Natural killer cell (primary cell): ENCODE data around the gene SRCIN1. TPM values are rescaled to one million over a fixed set of nuclear protein-coding genes. Genes with fewer than 3 reads are reported as not detected.
"Not testable (repeated sequence)": the region's sequence is repeated elsewhere in the genome, so short reads cannot be mapped to it uniquely, and the experiment has no call there.

Source experiments
- ATAC-seq, 3 donors: fragments of 150-1000 bp in 2 of 3; fragments of 200-7000 bp in 1 of 3; cut with Tn5 transposase; 1 replicate in 1 of 3; 2 replicates in 2 of 3; pipeline ENCODE4 v1.10.0; 2021; ENCODE audit warnings: mild to moderate bottlenecking in 2 of 3, moderate library complexity in 2 of 3
- DNase-seq, 2 donors: peaks; one replicate each; pipeline versions ENCODE4 v3.0.0 to v3.0.0-alpha.2; 2013 to 2021; ENCODE audit warnings: mixed read lengths in 1 of 2
- H3K27ac ChIP-seq: one replicate; pipeline ENCODE4 v1.5.1; 2013; ENCODE audit warnings: mild to moderate bottlenecking, low read length
- H3K27me3 ChIP-seq: one replicate; pipeline ENCODE4 v1.6.1; 2013; ENCODE audit warnings: low read length; ENCODE audit not compliant: control insufficient read depth, insufficient read depth
- H3K36me3 ChIP-seq: one replicate; pipeline ENCODE4 v1.6.1; 2013; ENCODE audit warnings: low read length; ENCODE audit not compliant: control insufficient read depth, insufficient read depth
- H3K4me1 ChIP-seq: one replicate; pipeline ENCODE4 v1.6.1; 2013; ENCODE audit warnings: low read length; ENCODE audit not compliant: control insufficient read depth, insufficient read depth
- H3K4me3 ChIP-seq: one replicate; pipeline ENCODE4 v1.5.1; 2013; ENCODE audit warnings: low read length
- H3K9me3 ChIP-seq: one replicate; pipeline ENCODE4 v1.6.1; 2013; ENCODE audit warnings: low read length; ENCODE audit not compliant: control insufficient read depth, insufficient read depth
- H3K27ac Mint-ChIP-seq, 2 donors: one replicate each; pipeline ENCODE4 v1.8.0; 2022; ENCODE audit warnings: mild to moderate bottlenecking in 2 of 2, mixed read lengths in 2 of 2, moderate library complexity in 1 of 2
- H3K27me3 Mint-ChIP-seq, 2 donors: one replicate each; pipeline ENCODE4 v1.8.0; 2022; ENCODE audit warnings: low read depth in 2 of 2, mixed read lengths in 2 of 2
- H3K36me3 Mint-ChIP-seq: one replicate; pipeline ENCODE4 v1.8.0; 2022; ENCODE audit warnings: mixed read lengths
- H3K4me1 Mint-ChIP-seq, 2 donors: one replicate each; pipeline ENCODE4 v1.8.0; 2022; ENCODE audit warnings: mixed read lengths in 2 of 2
- H3K4me3 Mint-ChIP-seq: one replicate; pipeline ENCODE4 v1.8.0; 2022; ENCODE audit warnings: mild to moderate bottlenecking, moderate library complexity, mixed read lengths
- H3K9me3 Mint-ChIP-seq, 2 donors: one replicate each; pipeline ENCODE4 v1.8.0; 2022; ENCODE audit warnings: mixed read lengths in 2 of 2
- CTCF ChIP-seq: fragments of 200-600 bp; IDR thresholded peaks from one replicate; pipeline ENCODE4 v1.8.0; 2022; ENCODE audit warnings: antibody characterized with exemption
- WGBS: methylation state at CpG from one replicate; pipeline ENCODE4 v1.1.7; 2013; ENCODE audit warnings: missing lambda C conversion rate; ENCODE audit not compliant: insufficient coverage; 5-methylcytosine and 5-hydroxymethylcytosine counted together
- intact Hi-C: fragments of 100-400 bp; cut with micrococcal nuclease; formaldehyde crosslinking; loops from one replicate; pipeline ENCODE4 v1.14.2; 2022
- total RNA-seq, 4 donors: library from RNA; stranded (reverse); fragments of 120-200 nt in 1 of 4; gene quantifications; one replicate each; pipeline versions ENCODE4 v1.2.3 to v1.2.4, GENCODE V29; 2013 to 2022

SRCIN1 gene
- total RNA-seq, 3 donors from 2014 or later (not counting 1 experiment from before 2014, with no cell fraction given): 0.28 to 0.50 TPM; not detected in 1

- intact Hi-C loops: loop anchor here (2.0 kb wide), 1 partner anchor 63 kb away; no protein-coding TSS in a partner anchor
- 62% methylated on average over 11 of the region's 13 CpGs for WGBS
Measured at GRCh38 chr17:38485681-38486298, 120.0 kb downstream of the SRCIN1 start.

GRCh38 chr17:38485146-38485468 lies 120.6 kb downstream of the SRCIN1 start:
- WGBS: 60% methylated on average over 2 of the region's 2 CpGs
- H3K36me3 ChIP-seq: no peaks in the 10 kb centered on the region
- peak; percentile 6 for TF ChIP-seq CTCF
- peak overlapping the region in 1 of 2 donors; percentile 74 for H3K27ac Mint-ChIP-seq
- H3K4me3 ChIP-seq: no peak overlapping the region
- H3K4me1 ChIP-seq: peaks cover 18% of the 10 kb centered on the region
- no peaks in the 10 kb centered on the region for H3K27me3 Mint-ChIP-seq
- H3K9me3 ChIP-seq: no peaks in the 10 kb centered on the region
- peak overlapping the region; percentile 26 for H3K4me3 Mint-ChIP-seq
- no peaks in the 10 kb centered on the region for H3K27me3 ChIP-seq
- no peaks in the 10 kb centered on the region for H3K9me3 Mint-ChIP-seq
- intact Hi-C loops: loop anchor here (2.0 kb wide), 1 partner anchor 62 kb away; no protein-coding TSS in a partner anchor
- no peak overlapping the region for H3K27ac ChIP-seq
- ATAC-seq (no peak), DNase-seq (no peak)
- peaks cover 12 to 16% of the 10 kb centered on the region in 2 donors for H3K4me1 Mint-ChIP-seq
- no peaks in the 10 kb centered on the region for H3K36me3 Mint-ChIP-seq

More at GRCh38 chr17:38485681-38486298, 120.0 kb downstream of the SRCIN1 start:
- not testable (repeated sequence) for H3K36me3 Mint-ChIP-seq, H3K27me3 ChIP-seq, H3K36me3 ChIP-seq, H3K4me3 Mint-ChIP-seq, H3K4me3 ChIP-seq, H3K9me3 Mint-ChIP-seq, H3K27ac ChIP-seq, H3K9me3 ChIP-seq, H3K27me3 Mint-ChIP-seq
- peaks cover 18% of the 10 kb centered on the region for H3K4me1 ChIP-seq
- DNase-seq: peak in 1 of 2 donors; percentile 61
- Mint-ChIP-seq H3K4me1 (peaks cover 12 to 16% of the 10 kb centered on the region in 2 donors), H3K27ac (peak overlapping the region in 1 of 2 donors; percentile 74)
- peak; percentile 43 to 77 (median 65) for ATAC-seq

- not testable (repeated sequence) for H3K36me3 Mint-ChIP-seq, H3K27ac ChIP-seq, H3K27me3 ChIP-seq
Measured at GRCh38 chr17:38484242-38485145, 121.3 kb downstream of the SRCIN1 start.

GRCh38 chr17:38482700-38483043 lies 123.1 kb downstream of the SRCIN1 start:
- DNase-seq, H3K4me3 ChIP-seq, H3K9me3 Mint-ChIP-seq, H3K9me3 ChIP-seq, H3K27me3 Mint-ChIP-seq, H3K4me3 Mint-ChIP-seq, ATAC-seq, H3K36me3 Mint-ChIP-seq, H3K36me3 ChIP-seq, H3K27me3 ChIP-seq, intact Hi-C loops, H3K27ac Mint-ChIP-seq, H3K27ac ChIP-seq: not testable (repeated sequence)
- 90% methylated on average over 7 of the region's 8 CpGs for WGBS
- peaks cover 18% of the 10 kb centered on the region for H3K4me1 ChIP-seq
- peaks cover 12 to 16% of the 10 kb centered on the region in 2 donors for H3K4me1 Mint-ChIP-seq

More at GRCh38 chr17:38484242-38485145, 121.3 kb downstream of the SRCIN1 start:
- peaks cover 12 to 16% of the 10 kb centered on the region in 2 donors for H3K4me1 Mint-ChIP-seq
- not testable (repeated sequence) for H3K27me3 Mint-ChIP-seq, H3K9me3 Mint-ChIP-seq, H3K4me3 ChIP-seq, H3K9me3 ChIP-seq, H3K36me3 ChIP-seq
- ATAC-seq (peak in 2 of 3 donors; percentile 63 to 71), DNase-seq (peak; percentile 35 to 74)
- 60% methylated on average over 20 of the region's 21 CpGs for WGBS
- intact Hi-C loops: loop anchor here (2.0 kb wide), 1 partner anchor 62 kb away; no protein-coding TSS in a partner anchor
- peak overlapping the region in 1 of 2 donors; percentile 74 for H3K27ac Mint-ChIP-seq
- TF ChIP-seq CTCF: peak; percentile 49
- peak overlapping the region; percentile 45 for H3K4me3 Mint-ChIP-seq
- peaks cover 18% of the 10 kb centered on the region for H3K4me1 ChIP-seq

GRCh38 chr17:38482039-38482699 lies 123.6 kb downstream of the SRCIN1 start:
- ATAC-seq, intact Hi-C loops, H3K4me3 Mint-ChIP-seq, H3K27me3 ChIP-seq, H3K27ac ChIP-seq, H3K27ac Mint-ChIP-seq, H3K9me3 ChIP-seq, H3K9me3 Mint-ChIP-seq, H3K36me3 Mint-ChIP-seq, DNase-seq, H3K27me3 Mint-ChIP-seq, H3K36me3 ChIP-seq, H3K4me3 ChIP-seq: not testable (repeated sequence)
- 87% methylated on average over 19 of the region's 19 CpGs for WGBS
- peaks cover 18% of the 10 kb centered on the region for H3K4me1 ChIP-seq
- peaks cover 12 to 16% of the 10 kb centered on the region in 2 donors for H3K4me1 Mint-ChIP-seq
